ENCODE results near the gene ZSWIM1. TPM values are rescaled to one million over a fixed set of nuclear protein-coding genes. Genes with fewer than 3 reads are reported as not detected.

The ZSWIM1 gene
- total and polyA plus RNA-seq, 10 of the 15 experiments (the other 5 are each of a cell fraction or from before 2014, with no cell fraction given) = 2.4 to 16.0 (median 9.8) TPM

GRCh38 chr20:45835329-45835765 is 45.7 kb upstream of the ZSWIM1 start:
- RAD21 ChIA-PET (ENCODE audit: unreplicated experiment) = no interaction called here
- no peak for FAIRE-seq
- Histone ChIP-seq H3K4me3 (no peak overlapping the region), H3K4me1 (ENCODE audit: control insufficient read depth, insufficient read depth, low read length) (peaks cover 3% of the 10 kb centered on the region), H3K79me2 (ENCODE audit: control insufficient read depth, insufficient read depth, low read length) (no peaks in the 10 kb centered on the region), H3K9me3 (replicated peaks; ENCODE audit: control insufficient read depth, insufficient read depth, low read length) (no peaks in the 10 kb centered on the region), H3K36me3 (ENCODE audit: control insufficient read depth in 2 of 2, insufficient read depth in 2 of 2, low read length in 1 of 2) (no peaks in the 10 kb centered on the region), H3K4me2 (ENCODE audit: control insufficient read depth, insufficient read depth) (no peak overlapping the region), H3K9ac (ENCODE audit: control insufficient read depth, insufficient read depth, low read length) (no peak overlapping the region), H3K27ac (ENCODE audit: control insufficient read depth, insufficient read depth) (no peak overlapping the region), H4K20me1 (ENCODE audit: control insufficient read depth, insufficient read depth) (no peaks in the 10 kb centered on the region), H2AFZ (ENCODE audit: control insufficient read depth, low read depth, low read length) (no peak overlapping the region), H3K27me3 (replicated peaks in 1 of 2; ENCODE audit: control insufficient read depth in 2 of 2, insufficient read depth in 2 of 2, low read length in 1 of 2) (no peaks in the 10 kb centered on the region)
- intact Hi-C loops (cut with micrococcal nuclease; ENCODE audit: unreplicated experiment) = no loop called here
- SMC1A ChIA-PET (ENCODE audit: uncharacterized antibody, unreplicated experiment) = no interaction called here
- BruUV-seq (replicated peaks) = no TSS peak
- 91% methylated on average over 3 of the region's 3 CpGs for WGBS (ENCODE audit: insufficient coverage, insufficient replicate concordance, low lambda C conversion rate, missing lambda C conversion rate)
- no peak for DNase-seq (ENCODE audit: low read depth, low spot score)
- CTCF ChIA-PET = interaction anchor here (1.6 kb wide), 1 partner anchor 17 kb away, joined by 4 read pairs; no protein-coding TSS in a partner anchor
- ATAC-seq = no peak
- no peak for TF ChIP-seq MEF2A (IDR thresholded peaks at IDR 0.05; ENCODE audit: insufficient read depth, low read depth, low read length)
- peak; percentile 26; the same call in 1 of the 2 replicates for TF ChIP-seq SPI1 (IDR thresholded peaks at IDR 0.05; ENCODE audit: borderline replicate concordance, insufficient read depth, low read depth, low read length)
- POLR2A ChIA-PET = no interaction called here
- in situ Hi-C loops (cut with MboI) = no loop called here

GRCh38 chr20:45835825-45836224 is 45.2 kb upstream of the ZSWIM1 start:
- CTCF ChIA-PET = no interaction called here
- SMC1A ChIA-PET (ENCODE audit: uncharacterized antibody, unreplicated experiment) = interaction anchor here (0.5 kb wide), 1 partner anchor 442 kb away, joined by 3 read pairs; no protein-coding TSS in a partner anchor
- Histone ChIP-seq H3K9me3 (replicated peaks; ENCODE audit: control insufficient read depth, insufficient read depth, low read length) (no peaks in the 10 kb centered on the region), H3K4me2 (ENCODE audit: control insufficient read depth, insufficient read depth) (no peak overlapping the region), H3K9ac (ENCODE audit: control insufficient read depth, insufficient read depth, low read length) (no peak overlapping the region), H4K20me1 (ENCODE audit: control insufficient read depth, insufficient read depth) (no peaks in the 10 kb centered on the region), H3K79me2 (ENCODE audit: control insufficient read depth, insufficient read depth, low read length) (no peaks in the 10 kb centered on the region), H3K36me3 (ENCODE audit: control insufficient read depth in 2 of 2, insufficient read depth in 2 of 2, low read length in 1 of 2) (no peaks in the 10 kb centered on the region; a peak in 1 of 4 replicates), H3K4me3 (no peak overlapping the region), H3K27me3 (replicated peaks in 1 of 2; ENCODE audit: control insufficient read depth in 2 of 2, insufficient read depth in 2 of 2, low read length in 1 of 2) (no peaks in the 10 kb centered on the region), H3K4me1 (ENCODE audit: control insufficient read depth, insufficient read depth, low read length) (peaks cover 3% of the 10 kb centered on the region), H3K27ac (ENCODE audit: control insufficient read depth, insufficient read depth) (no peak overlapping the region), H2AFZ (ENCODE audit: control insufficient read depth, low read depth, low read length) (no peak overlapping the region)
- ATAC-seq (no peak), DNase-seq (ENCODE audit: low read depth, low spot score) (no peak), FAIRE-seq (no peak)
- no TSS peak for BruUV-seq (replicated peaks)
- intact Hi-C loops (cut with micrococcal nuclease; ENCODE audit: unreplicated experiment) = no loop called here
- RAD21 ChIA-PET (ENCODE audit: unreplicated experiment) = no interaction called here
- POLR2A ChIA-PET = no interaction called here
- in situ Hi-C loops (cut with MboI) = no loop called here
- WGBS (ENCODE audit: insufficient coverage, insufficient replicate concordance, low lambda C conversion rate, missing lambda C conversion rate) = 99% methylated on average over 5 of the region's 5 CpGs
- TF ChIP-seq IRF3 (IDR thresholded peaks at IDR 0.05) (no peak), MTA2 (IDR thresholded peaks at IDR 0.05; ENCODE audit: low read depth) (no peak), SMAD1 (IDR thresholded peaks at IDR 0.05; ENCODE audit: low read depth, partially characterized antibody) (no peak), TARDBP (IDR thresholded peaks at IDR 0.05; ENCODE audit: borderline replicate concordance) (no peak), USF1 (IDR thresholded peaks at IDR 0.05; ENCODE audit: borderline replicate concordance, extremely low read length, insufficient read depth, low read depth, low read length) (no peak), POLR2A (IDR thresholded peaks at IDR 0.05; ENCODE audit: low read depth, low read length) (no peak), YBX1 (IDR thresholded peaks at IDR 0.05) (no peak), PRDM15 (CRISPR knock-in tag; IDR thresholded peaks at IDR 0.05) (no peak), RCOR1 (conservative IDR thresholded peaks at IDR 0.05; ENCODE audit: low read depth, low read length) (no peak), ZBED1 (IDR thresholded peaks at IDR 0.05; ENCODE audit: borderline replicate concordance) (no peak)

All from GM12878 (cell line).